Activated naive CD4-positive, alpha-beta T cell (primary cell): ENCODE measurements around the gene ZNF280C.
"Not testable (repeated sequence)": the region's sequence is repeated elsewhere in the genome, so short reads cannot be mapped to it uniquely, and the experiment has no call there.

Experiments
- DNase-seq, 4 experiments: peaks; one replicate each; lab custom pipeline; 2025; lab: John Stamatoyannopoulos, UW

Gene ZNF280C, protein sequence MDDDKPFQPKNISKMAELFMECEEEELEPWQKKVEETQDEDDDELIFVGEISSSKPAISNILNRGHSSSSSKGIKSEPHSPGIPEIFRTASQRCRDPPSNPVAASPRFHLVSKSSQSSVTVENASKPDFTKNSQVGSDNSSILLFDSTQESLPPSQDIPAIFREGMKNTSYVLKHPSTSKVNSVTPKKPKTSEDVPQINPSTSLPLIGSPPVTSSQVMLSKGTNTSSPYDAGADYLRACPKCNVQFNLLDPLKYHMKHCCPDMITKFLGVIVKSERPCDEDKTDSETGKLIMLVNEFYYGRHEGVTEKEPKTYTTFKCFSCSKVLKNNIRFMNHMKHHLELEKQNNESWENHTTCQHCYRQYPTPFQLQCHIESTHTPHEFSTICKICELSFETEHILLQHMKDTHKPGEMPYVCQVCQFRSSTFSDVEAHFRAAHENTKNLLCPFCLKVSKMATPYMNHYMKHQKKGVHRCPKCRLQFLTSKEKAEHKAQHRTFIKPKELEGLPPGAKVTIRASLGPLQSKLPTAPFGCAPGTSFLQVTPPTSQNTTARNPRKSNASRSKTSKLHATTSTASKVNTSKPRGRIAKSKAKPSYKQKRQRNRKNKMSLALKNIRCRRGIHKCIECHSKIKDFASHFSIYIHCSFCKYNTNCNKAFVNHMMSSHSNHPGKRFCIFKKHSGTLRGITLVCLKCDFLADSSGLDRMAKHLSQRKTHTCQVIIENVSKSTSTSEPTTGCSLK

GRCh38 chrX:130268449-130269170 is at the start of gene ZNF280C:
ZNF280C (minus strand) TSS chrX:130268899; CDS start chrX:130260449, 8,450 bp downstream.
- DNase-seq = peak; percentile 72 to 82 (median 76)

DNA sequence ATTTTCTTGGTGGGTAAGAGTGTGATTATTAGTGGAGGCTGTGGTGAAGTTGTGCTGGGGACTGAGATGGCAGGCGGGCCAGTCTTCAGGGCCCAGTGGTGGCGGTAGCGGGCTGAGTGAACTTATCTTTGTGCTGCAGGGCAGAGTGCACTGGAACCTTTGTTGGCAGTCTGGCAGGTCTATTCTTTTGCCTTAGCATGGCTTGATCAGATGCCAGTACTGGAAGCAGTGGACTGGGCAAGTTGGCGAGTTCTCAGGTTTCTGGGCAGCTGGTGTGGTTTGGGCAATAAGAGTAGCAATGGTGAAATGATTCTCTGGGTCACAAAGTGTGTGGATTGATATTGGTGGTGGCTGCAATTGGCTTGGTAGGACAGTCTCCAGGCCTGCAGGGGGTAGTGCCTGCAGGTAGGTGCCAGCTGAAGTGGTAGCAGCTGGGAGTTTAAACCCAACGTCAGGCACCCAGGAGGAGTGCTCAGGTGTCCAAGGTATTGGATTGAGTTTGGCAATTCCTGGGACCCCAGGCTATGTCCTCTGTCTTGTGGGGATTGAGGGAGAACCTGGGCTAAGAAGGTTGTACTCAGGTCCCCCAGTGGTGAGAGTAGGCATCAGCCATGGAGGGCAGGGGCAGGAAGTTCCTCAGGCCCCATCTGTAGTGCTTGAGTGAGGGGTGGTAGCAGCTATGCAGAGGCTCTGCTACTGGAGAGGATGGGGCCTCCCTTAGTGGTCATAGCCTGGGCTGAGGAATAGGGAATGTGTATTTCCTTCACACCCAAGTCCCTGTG is 36.1 kb upstream of the ZNF280C start:
- no peak for DNase-seq

- no peak for DNase-seq
These were observed 33.3 kb upstream of the ZNF280C start for GRCh38 chrX:130301977-130302376.

- no peak for DNase-seq
These were observed 32.7 kb upstream of the ZNF280C start for GRCh38 chrX:130301405-130301804.

DNA sequence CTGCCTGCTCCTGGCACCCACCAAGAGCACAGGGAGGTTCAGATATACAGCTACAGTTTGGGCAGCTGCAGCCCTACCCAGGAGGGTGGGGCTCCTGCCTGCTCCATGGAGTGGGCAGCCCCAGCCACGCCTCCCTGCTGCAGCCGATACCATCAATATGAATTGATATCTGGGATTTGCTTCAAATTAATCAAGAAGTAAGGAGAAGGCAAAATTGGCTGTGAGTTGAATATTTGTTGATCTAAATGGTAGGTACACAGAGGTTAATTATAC is 31.2 kb upstream of the ZNF280C start:
- DNase-seq = no peak

DNA sequence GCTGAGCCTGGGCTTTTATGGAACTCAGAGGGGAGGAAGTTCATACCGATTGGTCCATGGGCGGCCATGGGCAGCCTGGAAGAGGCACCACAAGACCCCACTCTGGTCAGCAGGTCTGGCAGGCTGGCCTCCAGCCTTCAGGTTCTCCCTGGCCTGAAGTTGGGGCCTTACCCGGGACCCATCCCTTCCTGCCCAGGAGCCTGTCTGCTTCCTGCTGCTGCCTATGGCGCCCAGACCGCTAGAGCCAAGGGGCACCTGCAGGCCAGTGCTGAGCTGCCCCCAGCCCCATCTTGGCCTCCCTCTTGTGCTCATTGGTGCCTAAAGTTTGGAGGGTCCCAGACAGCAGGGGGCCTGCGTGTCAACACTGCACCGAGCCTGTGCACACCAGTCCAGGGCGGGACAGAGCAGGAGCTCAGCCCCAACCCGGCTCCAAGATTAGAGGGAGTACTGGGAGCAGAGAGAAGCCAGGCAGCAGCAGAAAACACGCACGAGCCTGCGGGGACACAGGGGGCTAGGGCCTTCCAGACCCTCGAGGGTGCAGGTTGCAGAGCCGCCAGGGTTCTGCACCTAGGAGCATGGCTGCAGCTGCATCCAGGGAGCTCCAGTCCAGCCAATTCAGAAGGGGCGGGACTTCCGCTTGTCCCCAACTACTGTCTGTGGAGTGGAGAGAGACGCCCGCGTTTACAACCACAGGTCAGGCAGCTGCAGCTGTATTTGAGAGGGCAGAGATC is 30.7 kb upstream of the ZNF280C start:
- DNase-seq = no peak

- no peak for DNase-seq
These were observed 28.0 kb upstream of the ZNF280C start for GRCh38 chrX:130296743-130297142.

- no peak for DNase-seq
These were observed 27.6 kb upstream of the ZNF280C start for GRCh38 chrX:130296297-130296678.

DNA sequence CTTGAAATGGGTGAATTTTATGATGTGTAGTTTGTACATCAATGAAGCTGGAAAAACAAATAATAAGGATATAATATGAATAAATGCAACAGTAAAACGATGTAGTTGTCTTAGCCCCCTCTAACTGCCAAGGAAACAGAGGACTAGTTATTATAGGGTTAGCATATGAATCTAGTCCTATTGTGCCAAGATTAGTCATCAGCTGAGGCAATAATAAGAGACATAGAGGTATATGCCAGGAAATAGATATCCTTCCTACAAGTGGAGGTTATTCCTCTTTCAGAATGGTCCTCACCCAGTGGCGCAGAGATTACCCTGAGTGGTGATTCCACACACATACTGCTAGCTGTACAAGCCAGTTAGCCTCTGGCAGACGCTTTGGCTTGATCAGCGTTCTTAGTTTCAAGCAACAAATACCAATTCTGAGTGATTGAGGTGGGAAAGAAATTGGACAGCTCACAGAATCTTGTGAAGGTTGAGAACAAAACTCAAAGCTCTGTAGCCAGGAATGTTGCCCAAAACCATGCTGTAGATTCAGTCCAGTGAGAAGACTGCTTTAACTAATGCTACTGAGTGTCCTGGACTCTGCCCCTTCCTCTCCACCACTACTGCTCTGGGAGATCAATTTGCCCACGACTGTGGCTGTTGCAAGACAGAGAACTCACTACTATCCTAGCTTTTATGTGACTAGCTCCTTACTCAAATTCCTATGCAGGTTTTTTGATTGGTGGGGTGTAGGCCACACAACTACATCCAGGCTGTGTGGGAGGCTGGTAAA is 27.0 kb upstream of the ZNF280C start:
- DNase-seq = no peak

DNA sequence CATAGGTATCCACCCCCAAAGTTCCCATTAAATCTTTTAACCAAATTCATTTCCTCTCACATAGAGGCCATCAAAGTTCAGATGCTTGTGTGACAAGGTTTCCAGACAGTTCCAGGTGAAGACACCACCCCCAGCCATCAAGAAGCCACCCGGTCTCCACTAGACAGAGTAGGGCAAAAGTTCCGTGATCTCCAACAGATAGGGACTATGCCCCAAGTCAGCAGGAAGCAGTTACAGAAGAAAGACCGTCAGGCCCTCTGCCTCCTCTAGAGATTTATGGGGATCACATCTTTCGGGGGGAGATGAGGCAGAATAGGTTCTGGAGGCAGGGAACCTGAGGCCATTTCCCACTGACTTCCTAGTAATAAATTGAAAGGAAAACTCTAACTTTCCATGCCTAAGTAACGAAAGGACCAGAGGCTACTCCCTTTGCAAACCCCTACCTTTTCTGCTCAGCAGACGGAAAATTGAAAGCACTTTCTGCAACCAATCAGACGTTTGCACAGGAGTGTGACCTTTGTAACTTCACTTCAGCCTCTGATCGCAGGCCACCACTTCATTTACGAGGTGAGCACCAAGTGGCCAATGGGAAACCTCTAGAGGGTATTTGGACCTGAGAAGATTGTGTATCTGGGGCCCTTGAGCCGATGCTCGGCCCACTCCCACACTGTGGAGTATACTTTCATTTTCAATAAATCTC is 18.5 kb upstream of the ZNF280C start:
- no peak for DNase-seq

DNA sequence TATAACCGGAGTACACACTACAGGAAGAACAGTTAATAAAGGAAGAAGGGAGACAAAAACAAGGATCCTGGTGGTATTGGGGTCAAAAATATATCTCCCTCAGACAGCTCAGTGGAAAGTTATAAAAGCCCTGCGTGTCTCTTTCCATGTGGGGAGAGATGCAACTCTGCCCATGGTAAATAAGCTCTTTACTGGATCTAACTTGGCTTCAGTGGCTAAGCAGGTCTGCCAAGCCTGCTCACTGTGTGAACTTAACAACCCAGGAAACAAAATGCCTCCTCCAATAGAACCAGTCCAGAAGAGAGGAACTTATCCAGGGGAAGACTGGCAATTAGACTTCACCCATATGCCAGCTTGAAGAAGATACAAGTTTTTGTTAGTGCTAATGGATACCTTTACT is 17.0 kb upstream of the ZNF280C start:
- no peak for DNase-seq

GRCh38 chrX:130285069-130285620 is 16.4 kb upstream of the ZNF280C start:
- DNase-seq = no peak

DNA sequence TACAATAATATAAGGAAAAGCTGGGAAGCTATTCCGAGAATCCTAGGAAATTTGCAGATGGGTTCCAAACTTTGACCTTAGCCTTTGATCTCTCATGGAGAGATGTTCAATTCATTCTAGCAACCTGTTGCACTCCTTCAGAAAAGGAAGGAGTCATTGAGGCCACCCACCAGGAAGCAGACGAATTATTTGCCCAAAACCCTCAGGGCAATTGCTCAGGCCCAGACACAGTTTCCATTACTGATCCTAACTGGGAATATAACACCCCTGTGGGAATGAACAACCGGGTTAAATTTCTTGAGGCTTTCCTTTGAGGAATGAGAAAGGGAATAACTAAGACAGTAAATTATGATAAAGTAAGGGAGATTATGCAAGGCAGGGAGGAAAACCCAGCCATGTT is 13.5 kb upstream of the ZNF280C start:
- no peak for DNase-seq

DNA sequence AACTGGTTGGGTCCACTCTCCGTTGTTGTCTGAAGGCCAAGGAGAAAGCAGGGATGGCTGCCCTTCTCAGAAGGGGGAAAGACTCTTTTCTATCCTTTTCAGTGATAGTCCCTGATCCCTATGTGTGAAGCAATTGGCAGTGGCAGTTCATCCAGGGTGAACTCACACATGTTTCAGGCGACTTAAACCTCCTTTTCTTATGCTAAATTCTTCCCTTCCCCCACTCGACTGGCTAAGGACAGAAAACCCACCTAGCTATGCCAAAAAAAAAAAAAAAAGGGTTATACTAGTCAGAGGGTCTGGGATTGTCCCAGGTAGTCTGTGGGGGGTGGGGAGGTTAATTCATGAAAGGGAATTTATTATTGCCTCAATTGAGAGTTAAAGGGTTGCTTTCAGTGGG is 12.2 kb upstream of the ZNF280C start:
- no peak for DNase-seq

GRCh38 chrX:130272253-130272652 is 3.6 kb upstream of the ZNF280C start:
- not testable (repeated sequence) for DNase-seq

DNA sequence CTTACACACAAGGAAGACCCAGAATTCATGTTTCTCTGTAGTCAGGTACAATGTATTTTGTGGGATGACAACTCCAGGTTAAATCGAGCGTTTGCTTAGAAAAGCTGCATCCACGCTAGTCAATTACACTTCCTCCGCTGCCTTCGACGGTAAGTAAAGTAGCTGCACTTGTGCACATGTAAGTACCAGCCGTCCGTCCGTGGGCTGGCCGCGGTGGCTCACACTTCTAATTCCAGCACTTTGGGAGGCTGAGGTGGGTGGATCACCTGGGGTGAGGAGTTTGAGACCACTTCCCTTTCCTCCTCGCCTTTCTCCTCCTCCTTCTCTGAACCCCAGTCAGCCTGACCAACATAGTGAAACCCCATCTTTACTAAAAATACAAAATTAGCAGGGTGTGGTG is 692 bp upstream of the ZNF280C start:
- DNase-seq = not testable (repeated sequence)

GRCh38 chrX:130267956-130268448 is 697 bp downstream of the ZNF280C start:
- DNase-seq = no peak

DNA sequence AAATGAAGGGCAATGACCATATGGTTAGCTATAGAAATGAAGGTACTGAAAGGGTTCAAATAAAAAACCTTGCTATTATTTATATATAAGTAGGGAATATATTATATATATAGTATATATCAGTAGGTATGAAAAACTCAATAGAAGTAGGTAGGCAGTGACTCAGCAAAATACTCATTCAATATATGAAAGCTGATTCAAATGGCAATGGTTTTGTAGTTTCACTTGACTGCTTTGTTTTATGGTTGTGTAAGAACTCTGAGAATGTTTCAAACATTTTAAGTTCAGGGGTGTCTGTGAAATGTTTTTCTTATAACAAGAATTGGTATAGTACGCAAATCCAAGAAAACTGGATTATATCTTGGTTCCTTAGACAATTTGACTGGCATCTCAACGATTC is 4.1 kb downstream of the ZNF280C start:
- DNase-seq = no peak

GRCh38 chrX:130263016-130263415 is 5.7 kb downstream of the ZNF280C start:
- DNase-seq = no peak

DNA sequence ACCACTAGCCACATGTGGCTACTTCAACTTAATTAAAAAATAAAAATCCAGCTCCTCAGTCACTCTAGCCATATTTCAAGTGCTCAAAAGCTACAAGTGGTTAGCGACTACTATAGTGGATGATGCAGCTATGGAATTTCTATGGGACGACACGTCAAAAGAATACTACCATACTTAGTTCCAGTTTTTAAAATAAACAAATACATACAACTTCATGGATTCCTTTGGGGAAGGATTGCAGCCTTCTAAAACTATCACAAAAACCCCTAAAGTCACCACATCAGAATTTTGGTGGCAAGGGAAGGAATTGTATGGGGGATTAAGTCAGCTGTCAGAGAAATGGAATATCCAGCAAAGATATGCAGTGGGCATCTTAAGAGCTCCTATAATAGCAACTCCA is 6.5 kb downstream of the ZNF280C start:
- no peak for DNase-seq
